Measurements from ENCODE around the gene DDRGK1. TPM values are rescaled to one million over a fixed set of nuclear protein-coding genes. Genes with fewer than 3 reads are reported as not detected.
"Not testable (repeated sequence)": the region's sequence is repeated elsewhere in the genome, so short reads cannot be mapped to it uniquely, and the experiment has no call there.

DDRGK1 gene
- total RNA-seq, 6 experiments from 2014 or later = 30.3 to 68.3 (median 31.5) TPM

DNA sequence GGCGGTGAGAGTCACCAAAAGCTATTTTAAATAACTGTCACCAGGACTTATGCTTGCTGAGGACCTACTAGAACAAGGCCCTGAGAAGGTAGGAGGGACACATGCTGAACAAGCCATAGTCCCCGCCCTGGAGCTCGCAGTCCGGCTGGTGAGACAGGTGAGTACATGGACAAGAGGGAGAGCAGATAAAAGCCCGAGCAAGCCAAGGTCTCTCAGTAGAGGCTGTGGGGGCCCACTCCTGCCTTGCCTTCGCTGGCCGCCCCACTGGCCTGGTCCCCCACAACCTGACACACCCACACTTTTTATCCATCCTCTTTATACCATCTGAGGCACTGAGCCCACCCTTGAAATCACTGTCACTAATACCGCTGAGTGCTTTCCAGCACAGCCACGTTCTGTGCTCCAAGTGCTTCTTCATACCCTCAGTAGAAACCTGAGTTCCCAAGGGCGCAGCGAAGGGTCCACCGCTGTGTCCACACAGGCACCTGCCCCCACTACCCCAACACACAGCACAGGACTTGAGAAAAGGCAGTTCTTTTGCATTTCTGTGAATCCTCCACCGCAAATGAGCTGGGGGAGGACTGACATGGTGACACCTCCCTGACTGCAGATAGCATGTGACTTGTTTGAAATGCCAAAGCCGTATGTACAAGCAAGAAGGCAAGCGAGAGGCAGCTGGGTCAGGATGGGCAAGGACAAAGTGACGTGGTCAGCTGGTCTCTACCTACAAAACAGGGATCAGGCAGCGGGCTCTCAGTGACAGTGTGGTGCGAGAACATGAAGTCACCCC, 12.1 kb downstream of the DDRGK1 start:
- Mint-ChIP-seq H3K9me3 (no peaks in the 10 kb centered on the region), H3K4me3 (no peak overlapping the region), H3K27ac (no peak overlapping the region), H3K36me3 (ENCODE audit: low read depth) (peaks cover 18% of the 10 kb centered on the region), H3K27me3 (ENCODE audit: insufficient read depth) (no peaks in the 10 kb centered on the region; the same call in 1 of the 2 replicates), H3K4me1 (ENCODE audit: low read depth) (no peaks in the 10 kb centered on the region)
- DNase-seq = no peak
- TF ChIP-seq, protein P1, sequence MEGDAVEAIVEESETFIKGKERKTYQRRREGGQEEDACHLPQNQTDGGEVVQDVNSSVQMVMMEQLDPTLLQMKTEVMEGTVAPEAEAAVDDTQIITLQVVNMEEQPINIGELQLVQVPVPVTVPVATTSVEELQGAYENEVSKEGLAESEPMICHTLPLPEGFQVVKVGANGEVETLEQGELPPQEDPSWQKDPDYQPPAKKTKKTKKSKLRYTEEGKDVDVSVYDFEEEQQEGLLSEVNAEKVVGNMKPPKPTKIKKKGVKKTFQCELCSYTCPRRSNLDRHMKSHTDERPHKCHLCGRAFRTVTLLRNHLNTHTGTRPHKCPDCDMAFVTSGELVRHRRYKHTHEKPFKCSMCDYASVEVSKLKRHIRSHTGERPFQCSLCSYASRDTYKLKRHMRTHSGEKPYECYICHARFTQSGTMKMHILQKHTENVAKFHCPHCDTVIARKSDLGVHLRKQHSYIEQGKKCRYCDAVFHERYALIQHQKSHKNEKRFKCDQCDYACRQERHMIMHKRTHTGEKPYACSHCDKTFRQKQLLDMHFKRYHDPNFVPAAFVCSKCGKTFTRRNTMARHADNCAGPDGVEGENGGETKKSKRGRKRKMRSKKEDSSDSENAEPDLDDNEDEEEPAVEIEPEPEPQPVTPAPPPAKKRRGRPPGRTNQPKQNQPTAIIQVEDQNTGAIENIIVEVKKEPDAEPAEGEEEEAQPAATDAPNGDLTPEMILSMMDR (IDR thresholded peaks at IDR 0.05) = no peak

DNA sequence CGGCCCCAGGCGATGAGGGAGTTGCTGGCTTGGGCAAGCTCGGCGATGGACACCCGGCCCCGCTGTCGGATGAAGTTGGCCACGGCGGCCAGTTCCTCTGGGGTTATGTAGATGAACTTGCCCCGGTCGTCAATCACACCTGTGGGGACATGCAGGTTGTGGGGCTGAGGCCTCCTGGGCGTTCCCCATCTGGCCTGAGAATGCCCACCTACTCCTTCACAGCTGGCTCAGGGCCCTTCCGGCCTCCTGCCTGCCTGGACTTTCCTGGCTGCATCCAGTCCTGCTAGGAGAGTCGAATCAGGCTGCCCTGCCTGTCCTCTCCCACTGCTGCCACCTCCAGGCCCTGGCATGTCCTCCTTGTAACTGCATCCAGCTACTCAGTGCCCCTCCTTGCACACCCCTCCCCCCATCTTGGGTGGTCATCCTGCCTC, 13.8 kb downstream of the DDRGK1 start:
- no peak overlapping the region for H3K4me3 Mint-ChIP-seq
- H3K27me3 Mint-ChIP-seq (ENCODE audit: insufficient read depth) = no peaks in the 10 kb centered on the region; the same call in 1 of the 2 replicates
- TF ChIP-seq, protein P1 (IDR thresholded peaks at IDR 0.05) = no peak
- H3K36me3 Mint-ChIP-seq (ENCODE audit: low read depth) = peaks cover 14% of the 10 kb centered on the region
- no peaks in the 10 kb centered on the region for H3K9me3 Mint-ChIP-seq
- H3K27ac Mint-ChIP-seq = no peak overlapping the region
- H3K4me1 Mint-ChIP-seq (ENCODE audit: low read depth) = no peaks in the 10 kb centered on the region
- no peak for DNase-seq

DNA sequence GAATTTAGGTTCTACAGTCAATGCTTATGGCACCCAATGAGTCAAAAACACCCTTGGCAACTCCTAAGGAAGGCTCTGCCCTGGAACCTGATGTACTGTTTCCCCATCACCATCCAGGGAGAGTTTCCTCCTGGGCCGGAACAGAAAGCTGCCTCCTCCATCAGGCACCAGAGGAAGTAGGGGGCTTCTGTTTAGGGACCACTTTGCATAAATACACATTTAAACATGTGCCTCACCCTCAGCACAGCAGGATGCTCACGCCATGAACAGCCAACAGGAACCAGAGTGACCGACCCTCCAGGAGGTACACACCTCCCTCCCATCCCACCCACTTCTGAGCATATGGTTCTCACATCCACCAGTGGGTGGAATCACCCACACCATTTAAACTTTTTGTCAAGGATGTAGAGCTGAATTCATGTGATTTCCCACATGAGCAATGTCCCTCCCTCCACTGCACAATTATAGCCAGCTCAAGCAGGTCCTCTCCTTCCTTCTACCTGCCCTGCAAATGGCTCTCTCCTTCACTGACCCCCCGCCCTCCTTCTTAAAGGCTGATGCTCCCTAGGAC, 14.8 kb downstream of the DDRGK1 start:
- no peak overlapping the region; the same call in 1 of the 2 replicates for H3K27ac Mint-ChIP-seq
- H3K4me3 Mint-ChIP-seq = no peak overlapping the region
- peaks cover 9% of the 10 kb centered on the region for H3K36me3 Mint-ChIP-seq (ENCODE audit: low read depth)
- H3K9me3 Mint-ChIP-seq = no peaks in the 10 kb centered on the region
- TF ChIP-seq, protein P1 (IDR thresholded peaks at IDR 0.05) = no peak
- no peaks in the 10 kb centered on the region for H3K4me1 Mint-ChIP-seq (ENCODE audit: low read depth)
- no peak for DNase-seq
- H3K27me3 Mint-ChIP-seq (ENCODE audit: insufficient read depth) = no peaks in the 10 kb centered on the region; the same call in 1 of the 2 replicates

DNA sequence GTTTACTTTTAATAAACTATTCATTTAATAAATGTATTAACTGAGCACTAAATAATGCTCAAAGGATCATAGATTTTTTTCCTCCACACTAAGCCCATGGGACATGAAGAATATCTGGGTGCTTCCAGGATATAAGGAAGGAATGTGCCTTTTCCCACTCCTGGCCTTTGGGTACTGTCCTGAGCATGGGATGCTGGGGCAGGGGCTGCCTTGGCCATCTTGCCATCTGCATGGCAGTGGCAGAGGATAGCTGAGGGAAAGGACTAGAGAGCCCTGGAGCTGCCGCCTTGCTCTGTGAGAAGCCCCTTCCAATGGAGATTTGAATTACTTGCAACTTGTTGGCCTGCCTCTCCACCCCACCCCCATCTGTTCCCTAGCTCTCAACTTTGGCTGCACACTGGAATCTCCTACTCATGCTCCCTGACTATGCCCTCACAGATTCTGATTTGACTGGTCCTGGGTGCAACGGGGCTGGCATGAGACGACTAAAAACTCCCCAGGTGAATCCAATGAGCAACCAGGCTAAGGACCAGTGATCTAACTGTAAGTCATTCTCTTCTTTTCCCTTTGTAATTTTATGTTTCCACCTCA, 15.6 kb downstream of the DDRGK1 start:
- H3K36me3 Mint-ChIP-seq (ENCODE audit: low read depth) = peaks cover 9% of the 10 kb centered on the region
- no peak for DNase-seq
- no peak overlapping the region for H3K27ac Mint-ChIP-seq
- H3K4me1 Mint-ChIP-seq (ENCODE audit: low read depth) = no peaks in the 10 kb centered on the region
- no peak overlapping the region for H3K4me3 Mint-ChIP-seq
- no peaks in the 10 kb centered on the region; the same call in 1 of the 2 replicates for H3K27me3 Mint-ChIP-seq (ENCODE audit: insufficient read depth)
- H3K9me3 Mint-ChIP-seq = no peaks in the 10 kb centered on the region
- TF ChIP-seq, protein P1 (IDR thresholded peaks at IDR 0.05) = no peak

DNA sequence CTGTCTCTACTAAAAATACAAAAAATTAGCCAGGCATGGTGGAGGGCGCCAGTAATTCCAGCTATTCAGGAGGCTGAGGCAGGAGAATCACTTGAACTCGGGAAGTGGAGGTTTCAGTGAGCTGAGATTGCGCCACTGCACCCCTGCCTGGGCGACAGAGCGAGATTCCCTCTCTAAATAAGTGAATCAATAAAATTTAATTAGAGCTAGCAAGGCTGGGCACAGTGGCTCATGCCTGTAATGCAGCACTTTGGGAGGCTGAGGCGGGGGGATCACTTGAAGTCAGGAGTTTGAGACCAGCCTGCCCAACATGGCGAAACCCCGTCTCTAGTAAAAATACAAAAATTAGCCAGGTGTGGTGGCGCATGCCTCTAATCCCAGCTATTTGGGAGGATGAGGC, 16.6 kb downstream of the DDRGK1 start:
- not testable (repeated sequence) for H3K27ac Mint-ChIP-seq; H3K9me3 Mint-ChIP-seq; DNase-seq; H3K4me3 Mint-ChIP-seq; H3K27me3 Mint-ChIP-seq (ENCODE audit: insufficient read depth); H3K4me1 Mint-ChIP-seq (ENCODE audit: low read depth); H3K36me3 Mint-ChIP-seq (ENCODE audit: low read depth)
